Activated CD4-positive, alpha-beta memory T cell treated with anti-CD3 and anti-CD28 coated beads, Interleukin-2, amount 10 ng/mL, durations not matched to agents 7 days and 5 days (primary cell): ENCODE measurements around the gene PPIL1. TPM values are rescaled to one million over a fixed set of nuclear protein-coding genes. Genes with fewer than 3 reads are reported as not detected.

Experiments used
- CTCF ChIA-PET: fragments of 350-600 bp; sonication (Branson Sonifier 250); formaldehyde crosslinking; loops from one replicate; lab custom pipeline; 2021; ENCODE audit warnings: antibody characterized with exemption, inconsistent platforms; lab: Charles Lee
- POLR2A ChIA-PET: fragments of 350-600 bp; sonication (Branson Sonifier 250); formaldehyde crosslinking; loops from one replicate; lab custom pipeline; 2021; ENCODE audit warnings: antibody characterized with exemption; lab: Charles Lee
- DNase-seq: peaks from one replicate; pipeline ENCODE4 v3.0.0-alpha.2; 2020
- H3K27ac Mint-ChIP-seq: one replicate; pipeline ENCODE4 v1.8.0; 2021; ENCODE audit warnings: mild to moderate bottlenecking, mixed read lengths
- H3K27me3 Mint-ChIP-seq: one replicate; pipeline ENCODE4 v1.8.0; 2021; ENCODE audit warnings: mixed read lengths
- H3K36me3 Mint-ChIP-seq: one replicate; pipeline ENCODE4 v1.8.0; 2021; ENCODE audit warnings: low read depth, mixed read lengths
- H3K4me1 Mint-ChIP-seq: one replicate; pipeline ENCODE4 v1.8.0; 2021; ENCODE audit warnings: mixed read lengths
- H3K4me3 Mint-ChIP-seq: one replicate; pipeline ENCODE4 v1.8.0; 2021; ENCODE audit warnings: mild to moderate bottlenecking, mixed read lengths
- H3K9me3 Mint-ChIP-seq: one replicate; pipeline ENCODE4 v1.8.0; 2021; ENCODE audit warnings: mixed read lengths
- total RNA-seq, 2 experiments: library from RNA; stranded (reverse); gene quantifications; one replicate each; pipeline ENCODE4 v1.2.3, GENCODE V29; 2021

The PPIL1 gene
- total RNA-seq, 2 experiments from 2014 or later, result 22.8 to 24.3 TPM

DNA sequence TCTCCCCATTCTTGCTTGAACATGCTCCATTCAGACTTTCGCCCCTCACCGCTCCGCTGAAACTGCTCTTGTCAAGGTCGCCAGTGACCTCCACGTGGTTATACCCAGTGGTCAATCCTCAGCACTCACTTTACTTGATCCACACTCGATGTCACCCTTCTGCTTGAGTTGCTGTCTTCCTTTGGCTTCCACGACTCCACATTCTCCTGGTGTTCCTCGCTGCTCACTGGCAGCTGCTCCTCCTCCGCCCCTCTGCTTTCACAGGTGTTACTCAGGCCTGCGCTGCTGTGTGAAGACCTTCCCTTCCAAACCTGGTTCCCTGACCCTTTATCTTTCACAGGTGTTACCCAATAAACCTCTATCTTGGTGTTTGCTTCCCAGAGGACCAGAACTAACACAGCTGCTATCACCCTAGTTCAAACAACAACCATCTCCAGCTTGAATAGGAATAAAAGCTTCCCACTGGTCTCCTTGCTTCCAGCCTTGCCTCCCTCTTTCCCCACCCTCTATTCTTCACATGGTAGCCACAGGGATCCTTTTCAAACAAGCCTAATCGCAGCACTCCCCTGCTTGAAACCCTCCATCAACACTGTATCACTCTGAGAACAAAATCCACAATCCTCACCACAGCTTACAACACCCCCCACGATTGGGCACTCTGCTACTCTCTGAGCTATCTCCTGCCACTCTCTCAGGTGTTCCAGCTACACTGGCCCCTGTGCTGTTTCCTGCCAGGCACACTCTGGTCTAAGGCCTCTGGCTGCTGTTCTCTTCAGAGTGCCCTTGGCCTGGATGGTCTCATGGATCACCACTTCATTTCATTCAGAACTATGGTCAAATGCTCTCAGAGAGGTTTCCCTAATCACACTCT is 10.7 kb downstream of the PPIL1 start:
- Mint-ChIP-seq H3K36me3 (peaks cover 74% of the 10 kb centered on the region), H3K27ac (peak overlapping the region; percentile 44), H3K4me1 (peaks cover 67% of the 10 kb centered on the region), H3K9me3 (no peaks in the 10 kb centered on the region), H3K27me3 (no peaks in the 10 kb centered on the region), H3K4me3 (no peak overlapping the region)
- CTCF ChIA-PET, result interaction anchor here (1.0 to 2.3 kb wide), 6 partner anchors 8 to 98 kb away, joined by 3 to 7 read pairs (median 6); partner anchors contain the start of gene C6orf89
- POLR2A ChIA-PET, result interaction anchor here (1.1 to 2.9 kb wide), 5 partner anchors 9 to 95 kb away, joined by 3 to 26 read pairs (median 5); partner anchors contain the start of gene PPIL1
- no peak for DNase-seq

DNA sequence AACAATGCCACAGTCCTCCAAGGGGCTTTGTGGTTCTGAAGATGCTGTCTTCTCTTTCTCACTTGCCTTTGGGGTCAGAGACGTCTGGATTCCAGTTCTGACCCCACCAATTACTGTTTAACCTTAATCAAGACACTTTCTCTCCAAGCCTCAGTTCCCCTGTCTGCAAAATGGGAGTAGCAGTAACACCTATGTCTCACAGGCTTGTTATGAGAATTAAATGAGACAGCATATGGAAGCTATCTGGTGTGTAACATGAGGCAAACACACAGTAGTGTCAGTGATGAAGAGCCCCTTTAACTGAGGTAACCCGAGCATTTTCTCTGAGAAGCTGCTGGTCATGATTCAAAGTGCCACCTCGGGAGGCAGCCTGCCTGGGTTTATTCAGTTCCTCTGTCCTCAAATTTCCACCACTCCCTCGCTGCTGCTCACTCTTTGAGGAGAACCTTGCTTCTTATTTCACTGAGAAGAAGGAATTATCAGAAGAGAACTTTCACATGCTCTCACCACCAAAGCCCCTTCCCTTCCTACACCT is 11.7 kb downstream of the PPIL1 start:
- Mint-ChIP-seq H3K27ac (peak overlapping the region; percentile 44), H3K9me3 (no peaks in the 10 kb centered on the region), H3K36me3 (peaks cover 72% of the 10 kb centered on the region)

DNA sequence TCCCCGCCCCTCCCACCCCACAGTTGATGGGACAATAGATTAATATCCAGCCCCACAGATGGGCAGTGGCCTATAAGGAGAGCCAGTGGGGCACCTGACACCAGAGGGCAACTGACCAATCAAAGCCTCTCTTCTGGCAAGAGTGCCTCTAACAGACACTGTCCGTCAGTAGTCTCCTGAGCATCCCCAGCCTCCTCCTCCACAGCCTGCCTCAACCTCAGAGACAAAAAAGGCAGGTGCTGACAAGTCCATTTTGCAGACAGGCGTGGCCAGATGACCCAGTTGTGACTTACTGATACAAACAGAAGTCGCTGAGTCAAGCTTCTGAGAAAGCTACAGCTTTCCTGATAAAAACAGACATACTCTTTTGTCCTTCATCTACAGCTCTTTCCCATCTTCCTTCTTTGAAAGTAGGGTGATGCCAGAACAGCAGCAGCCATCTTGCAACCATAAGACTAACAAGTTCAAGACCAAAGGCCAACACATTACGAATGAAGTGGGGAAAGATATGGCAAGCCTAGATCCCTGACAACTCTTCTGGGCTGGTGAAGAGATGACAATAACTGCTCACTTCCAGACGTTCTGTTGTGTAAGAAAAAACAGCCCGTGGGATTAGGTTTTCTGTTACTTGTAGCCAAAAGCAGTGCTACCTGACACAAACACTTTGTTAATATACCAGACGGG is 12.3 kb downstream of the PPIL1 start:
- CTCF ChIA-PET, result interaction anchor here (1.7 kb wide), 1 partner anchor 12 kb away, joined by 7 read pairs; the partner anchor contains the start of gene PPIL1
- H3K27ac Mint-ChIP-seq, result peak overlapping the region; percentile 71
- peak; percentile 31 for DNase-seq
- H3K9me3 Mint-ChIP-seq, result no peaks in the 10 kb centered on the region
- H3K4me3 Mint-ChIP-seq, result no peak overlapping the region
- POLR2A ChIA-PET, result interaction anchor here (0.6 to 2.9 kb wide), 3 partner anchors 9 to 182 kb away, joined by 3 to 26 read pairs (median 6); partner anchors contain the start of gene PPIL1
- peaks cover 66% of the 10 kb centered on the region for H3K36me3 Mint-ChIP-seq
- H3K27me3 Mint-ChIP-seq, result no peaks in the 10 kb centered on the region
- peaks cover 58% of the 10 kb centered on the region for H3K4me1 Mint-ChIP-seq

More for the DNA sequence above, 11.7 kb downstream of the PPIL1 start:
- ChIA-PET POLR2A (interaction anchor here (1.4 to 2.9 kb wide), 2 partner anchors 10 to 12 kb away, joined by 6 to 26 read pairs; partner anchors contain the start of gene PPIL1), CTCF (interaction anchor here (1.7 kb wide), 1 partner anchor 11 kb away, joined by 7 read pairs; the partner anchor contains the start of gene PPIL1)
- no peak overlapping the region for H3K4me3 Mint-ChIP-seq
- H3K27me3 Mint-ChIP-seq, result no peaks in the 10 kb centered on the region
- DNase-seq, result no peak
- peaks cover 64% of the 10 kb centered on the region for H3K4me1 Mint-ChIP-seq

DNA sequence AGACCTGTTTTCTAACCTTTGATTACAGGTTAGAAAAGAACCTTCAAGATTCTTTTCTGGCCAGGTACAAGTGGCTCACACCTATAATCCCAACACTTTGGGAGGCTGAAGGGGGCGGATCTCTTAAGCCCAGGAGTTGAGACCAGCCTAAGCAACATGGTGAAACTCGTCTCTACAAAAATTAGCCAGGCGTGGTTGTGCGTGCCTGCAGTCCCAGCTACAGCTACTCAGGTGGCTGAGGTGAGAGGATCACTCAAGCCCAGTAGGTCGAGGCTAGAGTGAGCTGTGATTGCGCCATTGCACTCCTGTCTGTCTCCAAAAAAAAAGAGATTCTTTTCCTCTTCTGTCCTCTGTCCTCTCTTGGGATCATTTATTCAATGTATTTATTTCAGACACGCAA is 14.5 kb downstream of the PPIL1 start:
- POLR2A ChIA-PET, result interaction anchor here (1.1 to 1.7 kb wide), 2 partner anchors 8 to 15 kb away, joined by 4 read pairs; partner anchors contain the start of gene PPIL1
- H3K27ac Mint-ChIP-seq, result no peak overlapping the region
- CTCF ChIA-PET, result interaction anchor here (1.1 to 1.5 kb wide), 2 partner anchors 8 to 101 kb away, joined by 5 to 16 read pairs; no protein-coding TSS in a partner anchor
- no peak overlapping the region for H3K4me3 Mint-ChIP-seq
- DNase-seq, result no peak
- H3K36me3 Mint-ChIP-seq, result peaks cover 66% of the 10 kb centered on the region
- no peaks in the 10 kb centered on the region for H3K27me3 Mint-ChIP-seq
- no peaks in the 10 kb centered on the region for H3K9me3 Mint-ChIP-seq
- peaks cover 38% of the 10 kb centered on the region for H3K4me1 Mint-ChIP-seq

DNA sequence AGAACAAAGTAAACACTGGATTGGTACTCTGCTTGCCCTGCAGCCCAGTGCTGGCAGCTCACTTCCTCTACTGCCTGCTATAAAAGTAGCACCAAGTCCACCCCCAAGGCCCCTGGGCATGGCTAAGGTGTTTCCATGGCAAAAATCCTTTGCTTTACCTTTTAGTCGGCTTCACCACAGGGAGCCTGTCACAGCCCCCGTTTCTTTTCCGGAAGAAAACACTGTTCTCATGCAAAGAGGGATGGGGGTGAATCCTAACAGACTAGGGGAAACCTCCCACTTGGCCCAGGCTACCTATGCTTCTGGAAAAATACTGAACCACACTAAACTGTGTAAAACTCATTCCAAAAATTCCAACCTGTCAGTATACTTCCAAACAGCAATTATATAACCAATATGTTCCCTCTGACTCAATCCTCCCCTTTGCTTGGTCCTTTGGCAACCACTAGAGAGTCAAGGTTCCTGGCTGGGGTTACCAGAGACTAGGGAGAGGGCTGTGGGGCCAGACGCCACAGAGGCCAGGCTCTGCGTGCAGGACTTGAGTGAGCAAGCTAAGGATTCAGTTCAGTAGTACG is 16.1 kb downstream of the PPIL1 start:
- ChIA-PET CTCF (interaction anchor here (0.9 to 1.2 kb wide), 2 partner anchors 17 to 24 kb away, joined by 4 read pairs; no protein-coding TSS in a partner anchor), POLR2A (interaction anchor here (0.6 kb wide), 1 partner anchor 847 kb away, joined by 5 read pairs; no protein-coding TSS in a partner anchor)
- Mint-ChIP-seq H3K9me3 (no peaks in the 10 kb centered on the region), H3K4me1 (peaks cover 27% of the 10 kb centered on the region), H3K36me3 (peaks cover 63% of the 10 kb centered on the region), H3K27me3 (no peaks in the 10 kb centered on the region), H3K4me3 (no peak overlapping the region), H3K27ac (no peak overlapping the region)
- DNase-seq, result no peak

DNA sequence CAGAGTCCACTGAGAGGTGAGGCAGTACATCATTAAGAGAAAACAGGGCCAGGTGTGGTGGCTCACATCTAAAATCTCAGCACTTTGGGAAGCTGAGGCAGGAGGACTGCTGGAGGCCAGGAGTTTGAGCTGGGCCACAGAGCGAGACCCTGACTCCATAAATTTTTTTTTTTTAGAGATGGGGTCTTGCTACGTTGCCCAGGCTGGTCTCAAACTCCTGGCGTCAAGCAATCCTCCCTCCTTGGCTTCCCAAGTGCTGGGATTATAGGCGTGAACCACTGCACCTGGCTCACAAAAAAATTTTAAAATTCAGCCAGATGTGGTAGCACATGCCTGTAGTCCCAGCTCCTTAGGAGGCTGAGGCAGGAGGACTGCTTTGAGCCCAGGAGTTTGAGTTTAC is 17.3 kb downstream of the PPIL1 start:
- peaks cover 19% of the 10 kb centered on the region for H3K4me1 Mint-ChIP-seq
- no peaks in the 10 kb centered on the region for H3K9me3 Mint-ChIP-seq
- no peak for DNase-seq
- H3K27me3 Mint-ChIP-seq, result no peaks in the 10 kb centered on the region
- peaks cover 59% of the 10 kb centered on the region for H3K36me3 Mint-ChIP-seq
- no peak overlapping the region for H3K27ac Mint-ChIP-seq
- no peak overlapping the region for H3K4me3 Mint-ChIP-seq
- CTCF ChIA-PET, result interaction anchor here (0.6 kb wide), 1 partner anchor 146 kb away, joined by 3 read pairs; no protein-coding TSS in a partner anchor
- POLR2A ChIA-PET, result no interaction called here

DNA sequence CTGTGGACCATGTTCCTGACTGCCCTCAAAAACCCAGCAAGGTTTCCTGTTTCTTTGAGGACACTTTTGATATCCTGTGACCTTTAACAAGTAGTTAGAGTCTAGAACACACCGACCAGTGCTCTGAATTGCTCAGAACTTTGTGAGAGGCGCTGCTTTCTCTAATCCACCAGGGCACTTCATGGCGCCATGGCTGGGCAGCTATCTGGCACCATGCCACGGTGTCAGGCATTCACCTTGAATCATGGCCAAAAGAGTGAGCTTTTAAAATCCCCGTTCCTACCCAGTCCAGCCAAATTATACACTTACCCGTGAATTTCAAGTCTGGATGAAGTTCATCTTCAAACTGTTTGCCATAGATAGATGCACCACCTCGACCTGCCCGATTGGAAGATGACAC is 18.3 kb downstream of the PPIL1 start:
- ChIA-PET POLR2A (no interaction called here), CTCF (interaction anchor here (1.4 kb wide), 1 partner anchor 8 kb away, joined by 4 read pairs; no protein-coding TSS in a partner anchor)
- H3K27ac Mint-ChIP-seq, result no peak overlapping the region
- H3K4me1 Mint-ChIP-seq, result peaks cover 14% of the 10 kb centered on the region
- H3K9me3 Mint-ChIP-seq, result no peaks in the 10 kb centered on the region
- peaks cover 56% of the 10 kb centered on the region for H3K36me3 Mint-ChIP-seq
- no peak overlapping the region for H3K4me3 Mint-ChIP-seq
- no peaks in the 10 kb centered on the region for H3K27me3 Mint-ChIP-seq
- no peak for DNase-seq

DNA sequence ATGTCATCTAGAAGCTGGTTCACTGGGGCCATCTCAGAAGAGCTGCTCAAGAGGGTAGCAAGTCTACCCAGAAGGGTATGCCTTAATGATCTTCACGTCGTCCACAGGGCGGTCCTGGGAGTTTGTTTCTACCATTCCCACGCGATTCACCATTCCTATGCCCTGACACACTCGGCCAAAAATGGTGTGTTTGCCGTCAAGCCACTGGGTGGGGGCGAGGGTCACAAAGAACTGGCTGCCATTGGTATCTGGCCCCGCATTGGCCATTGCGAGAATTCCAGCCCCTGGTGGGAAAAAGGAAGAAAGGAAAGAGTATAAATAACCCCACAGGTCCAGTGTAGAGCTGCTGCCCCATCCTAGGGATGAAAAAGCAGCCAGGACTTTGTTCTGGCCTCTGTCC is 18.9 kb downstream of the PPIL1 start:
- Mint-ChIP-seq H3K9me3 (no peaks in the 10 kb centered on the region), H3K36me3 (peaks cover 56% of the 10 kb centered on the region), H3K4me3 (no peak overlapping the region)

DNA sequence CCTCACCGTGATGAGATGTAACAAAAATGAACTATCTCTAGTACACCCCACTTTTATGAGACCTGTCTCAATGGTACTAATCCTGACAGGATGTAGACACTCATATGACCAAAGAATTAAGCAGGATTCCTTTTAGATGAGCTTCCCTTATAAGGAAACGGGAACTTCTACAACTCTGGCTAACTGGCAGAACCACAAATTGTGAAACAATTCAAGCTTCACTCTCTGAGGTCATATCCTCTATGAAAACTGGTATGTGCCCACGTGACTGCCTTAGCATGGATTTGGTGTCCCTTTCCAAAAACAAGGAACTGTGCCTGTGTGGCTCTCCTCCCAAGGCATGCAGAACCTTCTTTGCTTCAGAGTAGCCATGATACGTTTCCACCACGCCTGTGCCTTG is 21.3 kb downstream of the PPIL1 start:
- H3K27me3 Mint-ChIP-seq, result no peaks in the 10 kb centered on the region
- ChIA-PET CTCF (interaction anchor here (0.9 to 6.8 kb wide), 13 partner anchors 8 to 362 kb away, joined by 3 to 89 read pairs (median 6); no protein-coding TSS in a partner anchor), POLR2A (interaction anchor here (0.9 to 5.4 kb wide), 6 partner anchors 10 to 133 kb away, joined by 3 to 24 read pairs (median 5); partner anchors contain the start of genes C6orf89, MTCH1 and PPIL1)
- no peak overlapping the region for H3K27ac Mint-ChIP-seq
- peaks cover 44% of the 10 kb centered on the region for H3K36me3 Mint-ChIP-seq
- DNase-seq, result no peak
- peaks cover 5% of the 10 kb centered on the region for H3K4me1 Mint-ChIP-seq
- no peak overlapping the region for H3K4me3 Mint-ChIP-seq
- H3K9me3 Mint-ChIP-seq, result no peaks in the 10 kb centered on the region

More for the DNA sequence above, 18.9 kb downstream of the PPIL1 start:
- ChIA-PET POLR2A (no interaction called here), CTCF (interaction anchor here (0.6 to 1.4 kb wide), 2 partner anchors 9 to 94 kb away, joined by 3 to 4 read pairs; no protein-coding TSS in a partner anchor)
- H3K27me3 Mint-ChIP-seq, result no peaks in the 10 kb centered on the region
- no peak for DNase-seq
- H3K27ac Mint-ChIP-seq, result no peak overlapping the region
- peaks cover 11% of the 10 kb centered on the region for H3K4me1 Mint-ChIP-seq

DNA sequence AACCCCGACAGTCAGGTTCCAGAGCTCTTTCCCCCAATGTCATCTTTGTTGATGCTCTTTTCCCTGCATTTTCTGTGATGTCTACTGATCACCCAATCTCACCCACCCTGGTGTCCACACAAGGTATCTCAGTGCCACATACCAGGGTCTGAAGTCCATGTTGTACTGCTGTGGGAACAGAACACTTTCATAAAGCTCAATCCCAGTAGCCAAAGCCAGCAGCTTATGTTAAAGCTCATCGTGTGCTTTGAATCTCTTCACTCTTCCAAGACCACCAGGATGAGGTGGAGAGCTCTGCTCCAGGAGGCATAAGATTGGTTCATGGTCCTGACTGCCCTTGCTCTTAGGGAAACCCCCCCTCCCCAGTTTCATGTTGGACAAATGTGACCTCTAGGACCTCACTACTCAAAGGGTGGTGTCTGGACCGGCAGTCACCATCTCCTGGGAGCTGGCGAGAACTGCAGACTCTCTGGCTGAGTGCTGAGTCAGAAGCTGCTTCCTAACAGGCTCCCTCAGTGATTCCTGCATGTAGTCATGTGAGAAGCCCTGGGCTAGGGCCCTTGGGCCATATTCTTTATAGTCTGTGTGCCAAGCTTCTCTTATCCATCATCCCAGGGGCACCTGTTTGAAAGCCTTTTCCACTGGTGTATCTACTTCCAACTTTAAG is 22.0 kb downstream of the PPIL1 start:
- no peak for DNase-seq
- H3K9me3 Mint-ChIP-seq, result no peaks in the 10 kb centered on the region
- ChIA-PET CTCF (interaction anchor here (0.9 to 6.8 kb wide), 18 partner anchors 8 to 363 kb away, joined by 3 to 89 read pairs (median 4); no protein-coding TSS in a partner anchor), POLR2A (interaction anchor here (0.6 to 5.4 kb wide), 11 partner anchors 8 to 133 kb away, joined by 3 to 24 read pairs (median 4); partner anchors contain the start of genes C6orf89, MTCH1 and PPIL1)
- no peak overlapping the region for H3K27ac Mint-ChIP-seq
- no peak overlapping the region for H3K4me3 Mint-ChIP-seq
- no peaks in the 10 kb centered on the region for H3K27me3 Mint-ChIP-seq
- H3K4me1 Mint-ChIP-seq, result peaks cover 5% of the 10 kb centered on the region
- H3K36me3 Mint-ChIP-seq, result peaks cover 43% of the 10 kb centered on the region

DNA sequence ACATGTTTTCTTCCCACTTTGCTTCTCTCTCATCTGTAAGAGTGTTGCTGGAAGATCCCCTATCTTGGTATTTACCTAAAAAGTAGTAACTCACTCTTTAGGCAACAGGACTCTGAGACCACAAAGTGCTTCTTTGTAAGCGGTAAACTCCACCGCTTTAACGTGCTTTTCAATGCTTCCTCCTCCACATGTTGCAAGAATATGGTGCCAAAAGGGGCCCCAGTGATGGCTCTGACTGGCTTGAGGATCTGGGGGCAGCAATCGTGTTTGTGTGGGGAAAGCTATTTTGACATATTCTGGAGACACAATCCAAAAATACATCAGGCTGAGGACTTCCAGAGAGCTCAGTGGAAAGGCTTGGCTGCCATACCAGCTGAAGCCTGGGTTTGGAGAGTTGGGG is 23.0 kb downstream of the PPIL1 start:
- no peak for DNase-seq
- peaks cover 5% of the 10 kb centered on the region for H3K4me1 Mint-ChIP-seq
- H3K4me3 Mint-ChIP-seq, result no peak overlapping the region
- no peaks in the 10 kb centered on the region for H3K27me3 Mint-ChIP-seq
- peaks cover 38% of the 10 kb centered on the region for H3K36me3 Mint-ChIP-seq
- no peaks in the 10 kb centered on the region for H3K9me3 Mint-ChIP-seq
- POLR2A ChIA-PET, result interaction anchor here (0.7 to 5.4 kb wide), 8 partner anchors 9 to 82 kb away, joined by 3 to 24 read pairs (median 4); partner anchors contain the start of genes C6orf89 and PPIL1
- no peak overlapping the region for H3K27ac Mint-ChIP-seq
- CTCF ChIA-PET, result interaction anchor here (0.6 to 6.8 kb wide), 22 partner anchors 9 to 867 kb away, joined by 3 to 89 read pairs (median 5); no protein-coding TSS in a partner anchor
